Fibroblast of the aortic adventitia (primary cell): ENCODE measurements around the gene TEX264. TPM values are rescaled to one million over a fixed set of nuclear protein-coding genes. Genes with fewer than 3 reads are reported as not detected.
A peak's percentile ranks its signal among the peaks of the same experiment; 100 is the strongest.

Experiments used
- DNase-seq: peaks from one replicate; pipeline ENCODE4 v3.0.0-alpha.2; 2010; ENCODE audit warnings: low read depth
- H3K4me3 ChIP-seq: 2 replicates; pipeline ENCODE4 v1.5.1; 2011; ENCODE audit warnings: low read depth, mild to moderate bottlenecking, control low read depth, low read length, moderate library complexity
- total RNA-seq: library from RNA; depleted of rRNA; stranded (reverse); fragments of >200 nt; gene quantifications from 2 replicates; pipeline ENCODE4 v1.2.3, GENCODE V29; 2012; ENCODE audit warnings: low replicate concordance
- TF ChIP-seq, protein P1 (sequence below): IDR thresholded peaks from 2 replicates; pipeline ENCODE4 v1.5.1; 2011; ENCODE audit warnings: mild to moderate bottlenecking, low read length, control low read depth, inconsistent platforms; ENCODE audit not compliant: insufficient read depth

The TEX264 gene
- total RNA-seq, 1 donor, result 38.7 TPM

DNA sequence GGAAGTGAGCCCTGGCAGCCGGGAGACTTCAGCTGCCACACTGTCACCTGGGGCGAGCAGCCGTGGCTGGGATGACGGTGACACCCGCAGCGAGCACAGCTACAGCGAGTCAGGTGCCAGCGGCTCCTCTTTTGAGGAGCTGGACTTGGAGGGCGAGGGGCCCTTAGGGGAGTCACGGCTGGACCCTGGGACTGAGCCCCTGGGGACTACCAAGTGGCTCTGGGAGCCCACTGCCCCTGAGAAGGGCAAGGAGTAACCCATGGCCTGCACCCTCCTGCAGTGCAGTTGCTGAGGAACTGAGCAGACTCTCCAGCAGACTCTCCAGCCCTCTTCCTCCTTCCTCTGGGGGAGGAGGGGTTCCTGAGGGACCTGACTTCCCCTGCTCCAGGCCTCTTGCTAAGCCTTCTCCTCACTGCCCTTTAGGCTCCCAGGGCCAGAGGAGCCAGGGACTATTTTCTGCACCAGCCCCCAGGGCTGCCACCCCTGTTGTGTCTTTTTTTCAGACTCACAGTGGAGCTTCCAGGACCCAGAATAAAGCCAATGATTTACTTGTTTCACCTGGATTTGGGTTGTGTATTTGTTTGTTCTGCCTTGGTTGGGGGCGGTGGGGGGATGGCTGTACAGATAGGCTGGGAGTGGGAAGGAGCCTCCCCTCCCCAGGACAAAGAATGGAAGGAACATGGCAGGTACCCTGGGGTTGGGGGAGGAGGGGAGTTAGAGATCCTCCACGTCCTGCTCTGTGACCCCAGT lies 32.9 kb downstream of the TEX264 start:
- no peak for DNase-seq
- H3K4me3 ChIP-seq, result no peak overlapping the region
- TF ChIP-seq, protein P1, sequence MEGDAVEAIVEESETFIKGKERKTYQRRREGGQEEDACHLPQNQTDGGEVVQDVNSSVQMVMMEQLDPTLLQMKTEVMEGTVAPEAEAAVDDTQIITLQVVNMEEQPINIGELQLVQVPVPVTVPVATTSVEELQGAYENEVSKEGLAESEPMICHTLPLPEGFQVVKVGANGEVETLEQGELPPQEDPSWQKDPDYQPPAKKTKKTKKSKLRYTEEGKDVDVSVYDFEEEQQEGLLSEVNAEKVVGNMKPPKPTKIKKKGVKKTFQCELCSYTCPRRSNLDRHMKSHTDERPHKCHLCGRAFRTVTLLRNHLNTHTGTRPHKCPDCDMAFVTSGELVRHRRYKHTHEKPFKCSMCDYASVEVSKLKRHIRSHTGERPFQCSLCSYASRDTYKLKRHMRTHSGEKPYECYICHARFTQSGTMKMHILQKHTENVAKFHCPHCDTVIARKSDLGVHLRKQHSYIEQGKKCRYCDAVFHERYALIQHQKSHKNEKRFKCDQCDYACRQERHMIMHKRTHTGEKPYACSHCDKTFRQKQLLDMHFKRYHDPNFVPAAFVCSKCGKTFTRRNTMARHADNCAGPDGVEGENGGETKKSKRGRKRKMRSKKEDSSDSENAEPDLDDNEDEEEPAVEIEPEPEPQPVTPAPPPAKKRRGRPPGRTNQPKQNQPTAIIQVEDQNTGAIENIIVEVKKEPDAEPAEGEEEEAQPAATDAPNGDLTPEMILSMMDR, result no peak

DNA sequence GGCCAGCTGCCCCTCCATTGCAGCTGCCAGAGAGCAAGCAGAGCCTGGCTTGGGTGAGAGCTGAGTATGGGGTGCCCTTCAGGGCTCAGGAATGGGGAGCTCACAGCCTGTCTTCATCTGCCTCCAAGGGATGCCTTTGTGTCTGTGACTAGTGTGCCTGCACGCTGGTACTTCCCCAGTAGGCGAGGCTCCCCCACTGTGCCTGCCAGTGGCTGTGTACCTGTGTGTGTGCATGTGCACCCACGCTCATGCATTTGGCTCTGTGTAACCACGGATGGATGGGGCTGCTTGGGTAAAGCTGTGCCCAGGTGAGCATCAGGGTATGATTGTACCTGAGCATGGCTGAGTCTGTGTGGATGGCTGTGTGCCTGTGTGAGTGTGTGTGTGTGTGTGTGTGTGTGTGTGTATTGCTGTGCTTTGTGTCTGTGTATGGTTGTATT lies 33.5 kb downstream of the TEX264 start:
- TF ChIP-seq, protein P1, result no peak
- DNase-seq, result no peak
- H3K4me3 ChIP-seq, result no peak overlapping the region

DNA sequence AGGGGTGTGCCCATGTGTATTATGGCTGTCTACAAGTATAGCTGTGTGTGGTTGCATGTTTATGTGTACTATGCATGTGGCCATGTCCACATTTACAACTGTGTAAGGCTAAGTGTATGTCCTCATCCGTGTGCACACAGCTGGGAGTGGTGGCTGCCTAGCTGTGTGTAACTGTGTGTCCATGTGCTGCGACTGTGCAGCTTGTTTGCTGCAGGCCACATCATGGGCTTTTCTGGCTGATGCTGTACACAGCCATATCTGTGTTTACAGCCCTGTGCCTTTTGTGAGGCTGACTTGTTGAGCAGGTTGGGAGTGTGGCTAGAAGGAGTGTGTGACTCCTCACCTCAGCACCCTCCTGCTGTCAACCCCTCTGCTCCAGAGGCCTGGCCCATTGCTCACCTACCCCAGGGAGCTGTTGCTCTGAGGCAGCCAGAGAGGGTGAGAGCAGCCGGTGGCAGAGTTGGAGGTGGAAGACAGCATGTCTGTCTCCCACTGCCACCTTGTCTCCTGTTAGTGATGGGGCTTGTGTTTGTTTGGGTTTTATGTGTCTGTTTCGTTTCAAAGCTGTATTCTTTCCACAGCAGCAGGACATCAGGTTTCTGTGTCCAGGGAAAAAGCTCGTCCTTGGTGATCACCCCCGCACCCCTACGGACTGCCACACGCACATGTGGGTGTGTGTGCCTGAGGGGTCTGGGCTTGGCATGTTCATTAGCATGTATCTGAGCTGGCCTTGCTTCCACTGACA lies 34.4 kb downstream of the TEX264 start:
- DNase-seq, result no peak
- TF ChIP-seq, protein P1, result no peak
- H3K4me3 ChIP-seq, result no peak overlapping the region

DNA sequence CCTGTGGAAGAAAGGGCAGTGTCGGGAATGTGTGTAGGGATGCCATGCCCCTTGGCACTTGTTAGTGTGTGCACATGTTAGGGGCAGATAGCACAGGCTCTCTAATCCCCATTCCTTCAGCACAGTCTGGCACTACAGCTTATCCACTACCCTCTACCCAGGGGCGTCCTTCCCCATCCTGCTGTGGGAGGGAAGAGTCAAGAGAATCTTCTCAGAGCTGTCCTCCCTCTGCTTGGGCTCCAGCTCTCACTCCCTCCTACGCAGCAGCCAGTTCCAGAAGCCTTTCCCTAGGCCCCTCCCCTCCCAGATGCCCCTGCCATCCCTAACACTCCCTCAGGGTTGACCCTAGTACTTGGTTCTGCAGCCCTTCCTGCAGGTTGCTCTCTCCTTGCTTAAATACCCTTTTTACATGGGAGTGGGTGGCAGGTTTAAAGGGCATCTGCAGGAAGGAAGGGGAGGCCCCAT lies 35.0 kb downstream of the TEX264 start:
- H3K4me3 ChIP-seq, result no peak overlapping the region
- DNase-seq, result no peak
- TF ChIP-seq, protein P1, result no peak

DNA sequence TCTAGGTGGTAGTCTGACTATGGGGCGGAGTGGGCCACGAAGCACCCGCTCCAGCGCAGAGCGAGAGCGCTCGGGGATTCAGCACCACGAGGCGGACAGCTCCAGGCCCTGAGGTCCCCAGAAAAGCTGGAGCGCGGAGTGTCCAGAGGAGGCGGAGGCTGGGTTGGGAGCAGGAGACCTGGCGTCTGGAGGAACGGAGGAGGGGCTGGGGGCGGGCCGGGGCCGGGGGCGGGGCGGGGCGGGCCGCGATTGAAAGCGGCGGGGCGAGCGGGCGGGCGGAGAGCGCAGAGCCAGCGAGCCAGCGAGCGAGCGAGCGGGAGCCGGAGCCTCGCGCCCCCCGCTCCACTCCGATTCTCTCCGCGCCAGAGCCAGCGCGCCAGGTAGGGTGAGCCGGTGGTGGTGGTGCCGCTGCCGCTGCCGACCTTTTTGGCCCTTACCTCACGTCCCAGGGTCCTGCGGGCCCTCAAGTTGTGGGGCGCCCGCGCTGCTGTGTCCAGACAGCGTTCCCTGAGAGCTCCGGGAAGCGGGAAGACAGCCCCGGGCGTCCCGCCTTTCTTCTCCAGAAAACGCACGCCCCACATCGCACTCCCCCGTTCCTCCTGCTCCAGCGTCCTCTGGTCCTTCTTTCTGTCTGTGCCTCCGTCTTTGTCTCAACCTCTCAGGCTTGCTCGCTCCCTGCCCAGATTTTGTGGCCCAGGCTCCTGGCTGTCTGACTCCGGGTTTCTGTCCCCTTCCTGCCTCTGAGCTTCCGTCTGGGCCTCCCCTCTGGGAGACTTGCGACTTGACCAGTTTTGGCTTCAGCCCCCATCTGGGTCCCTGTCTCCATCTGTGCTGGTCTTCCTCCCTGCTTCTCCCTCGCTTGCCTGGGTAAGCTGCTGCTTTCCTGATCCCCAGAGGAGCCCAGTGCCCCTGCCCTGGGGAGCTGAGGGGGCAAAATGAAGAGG lies 36.0 kb downstream of the TEX264 start, which contains the start of gene GRM2:
GRM2 (plus strand) TSS at position 281 of the 944 bp plus-strand sequence. CDS start 1,916 bp downstream, outside the sequence.
- TF ChIP-seq, protein P1, result peak; percentile 23
- DNase-seq, result peak; percentile 84
- peak within 1 kb of the TSS; percentile 47 for H3K4me3 ChIP-seq

DNA sequence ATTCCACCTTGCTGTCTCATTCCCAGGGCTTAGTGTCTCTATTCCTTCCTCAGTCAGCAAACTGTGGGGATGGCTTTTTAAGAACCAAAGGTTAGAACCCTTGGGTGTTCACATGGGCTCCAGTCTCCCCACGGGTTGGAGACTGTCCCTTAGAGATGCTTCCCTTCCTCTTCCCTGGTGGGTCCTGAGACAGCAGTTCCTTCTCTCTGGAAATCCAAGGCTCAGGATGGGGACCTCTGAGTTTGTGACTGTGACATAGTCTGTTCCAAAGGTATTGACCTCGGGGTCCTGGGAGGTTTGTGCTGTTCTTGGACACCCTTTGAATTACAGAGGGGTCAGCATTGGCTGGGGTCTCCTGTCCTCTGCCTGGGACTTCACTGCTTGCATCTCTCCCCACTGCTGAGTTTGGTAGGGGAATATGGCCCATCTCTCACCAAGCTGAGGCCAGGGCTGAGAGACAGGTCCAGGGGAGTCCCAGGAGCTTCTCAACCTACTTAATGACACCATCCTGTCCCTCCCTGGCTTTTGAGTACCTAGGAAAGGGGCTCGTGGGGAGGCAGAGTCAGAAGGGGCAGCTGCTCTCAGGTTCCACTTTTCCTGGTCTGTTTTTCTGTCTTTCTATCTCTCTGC lies 37.3 kb downstream of the TEX264 start:
- no peak overlapping the region for H3K4me3 ChIP-seq
- TF ChIP-seq, protein P1, result no peak
- DNase-seq, result no peak
